H1 (cell line): ENCODE data around the gene SLC43A3. TPM values are rescaled to one million over a fixed set of nuclear protein-coding genes. Genes with fewer than 3 reads are reported as not detected.

Source experiments
- CTCF ChIA-PET: fragments of 300-600 bp; sonication (Branson Sonifier 250); formaldehyde crosslinking; loops from one replicate; lab custom pipeline; 2021; ENCODE audit not compliant: partially characterized antibody; lab: Charles Lee
- POLR2A ChIA-PET: fragments of 300-600 bp; sonication (Branson Sonifier 250); formaldehyde crosslinking; loops from one replicate; lab custom pipeline; 2021; ENCODE audit warnings: inconsistent platforms; ENCODE audit not compliant: partially characterized antibody; lab: Charles Lee
- DNase-seq, 2 experiments: peaks; one replicate each; pipeline versions ENCODE4 v3.0.0 to v3.0.0-alpha.2; 2010 to 2022; ENCODE audit warnings: low spot score in 2 of 2, low read depth in 1 of 2, mixed read lengths in 1 of 2
- FAIRE-seq: peaks from 2 replicates; lab custom pipeline; 2011; peaks lifted over from hg19 to GRCh38; lab: Jason Lieb, UNC
- H2AFZ ChIP-seq: 2 replicates; pipeline ENCODE4 v1.8.1; 2012; ENCODE audit warnings: low read length, inconsistent platforms
- H2AK5ac ChIP-seq: 2 replicates; pipeline ENCODE4 v1.6.1; 2013; ENCODE audit warnings: low read depth, low read length
- H2BK120ac ChIP-seq: replicated peaks from 2 replicates; pipeline ENCODE3; 2013; ENCODE audit warnings: low read depth, low read length, inconsistent platforms
- H2BK12ac ChIP-seq: 2 replicates; pipeline ENCODE4 v1.6.1; 2013; ENCODE audit warnings: low read depth, low read length
- H2BK15ac ChIP-seq: 2 replicates; pipeline ENCODE4 v1.6.1; 2013; ENCODE audit warnings: low read length
- H2BK20ac ChIP-seq: 2 replicates; pipeline ENCODE4 v1.6.1; 2013; ENCODE audit warnings: low read length
- H2BK5ac ChIP-seq: 2 replicates; pipeline ENCODE4 v1.6.1; 2013; ENCODE audit warnings: low read depth, low read length
- H3K14ac ChIP-seq: 2 replicates; pipeline ENCODE4 v1.6.1; 2013; ENCODE audit warnings: inconsistent platforms; ENCODE audit not compliant: insufficient read length
- H3K18ac ChIP-seq: 2 replicates; pipeline ENCODE4 v1.6.1; 2013; ENCODE audit warnings: low read length; ENCODE audit errors: extremely low read depth
- H3K23ac ChIP-seq: 2 replicates; pipeline ENCODE4 v1.6.1; 2013; ENCODE audit warnings: inconsistent platforms; ENCODE audit not compliant: insufficient read length
- H3K23me2 ChIP-seq: 2 replicates; pipeline ENCODE4 v1.6.1; 2013; ENCODE audit warnings: low read depth, low read length
- H3K27ac ChIP-seq: 2 replicates; pipeline ENCODE4 v1.6.1; 2011; ENCODE audit warnings: low read depth, low read length, inconsistent platforms
- H3K27me3 ChIP-seq, 4 experiments: replicated peaks in 1 of 4; 1 replicate in 1 of 4; 2 replicates in 3 of 4; pipeline versions ENCODE4 v1.6.1 to v1.8.1; 2011 to 2013; ENCODE audit warnings: low read length in 3 of 4, mild to moderate bottlenecking in 3 of 4, inconsistent platforms in 2 of 4, mixed read lengths in 2 of 4, moderate library complexity in 1 of 4; ENCODE audit not compliant: control insufficient read depth in 3 of 4, insufficient read depth in 3 of 4; ENCODE audit errors: extremely low read depth in 1 of 4
- H3K36me3 ChIP-seq, 4 experiments: 2 replicates each; pipeline versions ENCODE4 v1.6.1 to v1.8.1; 2011 to 2013; ENCODE audit warnings: mild to moderate bottlenecking in 4 of 4, low read length in 3 of 4, moderate library complexity in 2 of 4, control low read depth in 1 of 4, inconsistent platforms in 1 of 4; ENCODE audit not compliant: insufficient read depth in 4 of 4, control insufficient read depth in 2 of 4
- H3K4ac ChIP-seq: replicated peaks from 2 replicates; pipeline ENCODE3; 2013; ENCODE audit warnings: low read length, low read depth, mixed read lengths, inconsistent platforms; ENCODE audit not compliant: insufficient read length
- H3K4me1 ChIP-seq, 4 experiments: replicated peaks in 1 of 4; 1 replicate in 1 of 4; 2 replicates in 3 of 4; pipeline versions ENCODE4 v1.6.1 to v1.8.1; 2011 to 2013; ENCODE audit warnings: low read length in 3 of 4, inconsistent platforms in 2 of 4, mixed read lengths in 1 of 4; ENCODE audit not compliant: insufficient read depth in 4 of 4, control insufficient read depth in 3 of 4
- H3K4me2 ChIP-seq, 2 experiments: 2 replicates each; pipeline versions ENCODE4 v1.6.1 to v1.8.1; 2011 to 2013; ENCODE audit warnings: low read depth in 2 of 2, low read length in 2 of 2, control low read depth in 1 of 2, inconsistent platforms in 1 of 2, mild to moderate bottlenecking in 1 of 2; ENCODE audit not compliant: insufficient read depth in 1 of 2
- H3K4me3 ChIP-seq, 4 experiments: fragments of 200-600, 300-600 bp in 1 of 4; sonication (generic), shearing (Covaris generic), sonication (Bioruptor Twin) in 1 of 4; 2 replicates each; pipeline versions ENCODE4 v1.5.1 to v1.8.1; 2011 to 2016; ENCODE audit warnings: low read length in 4 of 4, low read depth in 3 of 4, control low read depth in 2 of 4, inconsistent platforms in 2 of 4, mild to moderate bottlenecking in 2 of 4, mixed read lengths in 1 of 4, moderate library complexity in 1 of 4; ENCODE audit not compliant: insufficient read depth in 2 of 4; ENCODE audit errors: extremely low read depth in 1 of 4
- H3K56ac ChIP-seq: replicated peaks from 2 replicates; pipeline ENCODE3; 2013; ENCODE audit warnings: low read depth, mild to moderate bottlenecking, mixed read lengths, low read length, inconsistent platforms; ENCODE audit not compliant: insufficient read length
- H3K79me1 ChIP-seq: 2 replicates; pipeline ENCODE4 v1.6.1; 2013; ENCODE audit warnings: low read depth, low read length, control low read depth
- H3K79me2 ChIP-seq, 2 experiments: 2 replicates each; pipeline versions ENCODE4 v1.6.1 to v1.8.1; 2012 to 2013; ENCODE audit warnings: low read length in 2 of 2, mild to moderate bottlenecking in 2 of 2, inconsistent platforms in 1 of 2; ENCODE audit not compliant: insufficient read depth in 2 of 2, control insufficient read depth in 1 of 2
- H3K9ac ChIP-seq, 4 experiments: replicated peaks in 1 of 4; 1 replicate in 1 of 4; 2 replicates in 3 of 4; pipeline versions ENCODE4 v1.6.1 to v1.8.1; 2011 to 2013; ENCODE audit warnings: low read depth in 3 of 4, low read length in 3 of 4, control low read depth in 2 of 4, mild to moderate bottlenecking in 2 of 4, moderate library complexity in 2 of 4, inconsistent platforms in 1 of 4; ENCODE audit errors: extremely low read depth in 1 of 4
- H3K9me3 ChIP-seq, 2 experiments: 2 replicates each; pipeline versions ENCODE4 v1.6.1 to v1.8.1; 2012 to 2013; ENCODE audit warnings: mild to moderate bottlenecking in 2 of 2, moderate library complexity in 2 of 2, control low read depth in 1 of 2, inconsistent platforms in 1 of 2, low read depth in 1 of 2, low read length in 1 of 2, mixed read lengths in 1 of 2; ENCODE audit not compliant: insufficient read depth in 2 of 2
- H4K20me1 ChIP-seq, 2 experiments: replicated peaks in 1 of 2; 2 replicates each; pipeline versions ENCODE3 to v1.8.1; 2011 to 2013; ENCODE audit warnings: inconsistent platforms in 2 of 2, low read length in 2 of 2, mild to moderate bottlenecking in 1 of 2; ENCODE audit not compliant: insufficient read depth in 2 of 2, control insufficient read depth in 1 of 2
- H4K5ac ChIP-seq: 2 replicates; pipeline ENCODE4 v1.6.1; 2013; ENCODE audit warnings: low read length, low read depth, mixed read lengths, inconsistent platforms; ENCODE audit not compliant: insufficient read length
- H4K8ac ChIP-seq: 2 replicates; pipeline ENCODE4 v1.8.0; 2013; ENCODE audit warnings: mild to moderate bottlenecking, moderate library complexity, low read length, inconsistent platforms; ENCODE audit not compliant: insufficient read depth; ENCODE audit errors: extremely low read depth
- H4K91ac ChIP-seq: replicated peaks from 2 replicates; pipeline ENCODE3; 2013; ENCODE audit warnings: low read length, mixed read lengths, inconsistent platforms; ENCODE audit not compliant: insufficient read length
- BCL11A ChIP-seq, 2 experiments: IDR thresholded peaks; one replicate each; pipeline ENCODE4 v1.6.1; 2011; ENCODE audit warnings: low read depth in 2 of 2, low read length in 2 of 2, mild to moderate bottlenecking in 2 of 2
- CHD1 ChIP-seq: IDR thresholded peaks from 2 replicates; pipeline ENCODE4 v1.6.1; 2012; ENCODE audit warnings: low read depth, low read length, improper control_type of control experiment
- CTBP2 ChIP-seq: IDR thresholded peaks from 2 replicates; pipeline ENCODE4 v1.7.0; 2011; ENCODE audit warnings: borderline replicate concordance, mild to moderate bottlenecking, moderate library complexity, mixed read lengths, low read length; ENCODE audit not compliant: insufficient read depth, insufficient read length
- EP300 ChIP-seq, 2 experiments: IDR thresholded peaks; 1 replicate in 1 of 2; 2 replicates in 1 of 2; pipeline ENCODE4 v1.6.1; 2011 to 2012; ENCODE audit warnings: low read depth in 2 of 2, low read length in 2 of 2, mild to moderate bottlenecking in 2 of 2, borderline replicate concordance in 1 of 2, inconsistent platforms in 1 of 2, moderate library complexity in 1 of 2
- HDAC2 ChIP-seq, 2 experiments: fragments of 300-600 bp in 1 of 2; sonication (generic) in 1 of 2; IDR thresholded peaks; 2 replicates each; pipeline ENCODE4 v1.6.1; 2011 to 2012; ENCODE audit warnings: low read depth in 2 of 2, low read length in 2 of 2, mild to moderate bottlenecking in 2 of 2, moderate library complexity in 2 of 2, borderline replicate concordance in 1 of 2, inconsistent platforms in 1 of 2
- RFX5 ChIP-seq: IDR thresholded peaks from 2 replicates; pipeline ENCODE4 v1.6.1; 2011; ENCODE audit warnings: low read depth, low read length, improper control_type of control experiment, borderline replicate concordance
- SIX5 ChIP-seq: IDR thresholded peaks from 2 replicates; pipeline ENCODE4 v1.6.1; 2011; ENCODE audit warnings: mild to moderate bottlenecking, low read depth, low read length
- SP4 ChIP-seq: IDR thresholded peaks from 2 replicates; pipeline ENCODE4 v1.6.1; 2012; ENCODE audit warnings: low read length, inconsistent platforms
- SRF ChIP-seq: IDR thresholded peaks from 2 replicates; pipeline ENCODE4 v1.6.1; 2011; ENCODE audit warnings: mild to moderate bottlenecking, low read depth, low read length, moderate library complexity
- TEAD4 ChIP-seq: IDR thresholded peaks from 2 replicates; pipeline ENCODE4 v1.6.1; 2012; ENCODE audit warnings: low read depth, low read length, inconsistent platforms, mixed read lengths
- WGBS, 2 experiments: shearing (Covaris generic) in 1 of 2; methylation state at CpG; one replicate each; pipeline versions ENCODE4 v1.1.6 to v1.1.7; 2013 to 2015; ENCODE audit warnings: low lambda C conversion rate in 2 of 2, mixed read lengths in 2 of 2, inconsistent platforms in 1 of 2, low coverage in 1 of 2, missing lambda C conversion rate in 1 of 2; ENCODE audit not compliant: insufficient replicate concordance in 2 of 2, insufficient coverage in 1 of 2, insufficient read length in 1 of 2; ENCODE audit errors: extremely low coverage in 1 of 2, missing lambda C conversion rate in 1 of 2; 5-methylcytosine and 5-hydroxymethylcytosine counted together
- polyA plus RNA-seq, 7 experiments: library from polyadenylated mRNA; depleted of rRNA in 3 of 7; stranded (reverse) in 5 of 7; unstranded in 2 of 7; fragments of >200 nt in 5 of 7; fragments of 200-250 nt in 2 of 7; gene quantifications; 1 replicate in 5 of 7; 2 replicates in 1 of 7; 4 replicates in 1 of 7; pipeline versions ENCODE4 v1.2.1 to v1.2.3, GENCODE V29; 2011 to 2013; ENCODE audit warnings: missing spikeins in 2 of 7, mixed read lengths in 2 of 7
- total RNA-seq: library from RNA; stranded (reverse); fragmentation: NEBNext Ultra II Directional; extraction: Animal tissue kit (Norgen Biotek cat#: 25700); gene quantifications from 2 replicates; pipeline ENCODE4 v1.2.1, GENCODE V29; 2021

SLC43A3 gene
- total and polyA plus RNA-seq, 2 of the 8 experiments (the other 6 are each of a cell fraction or from before 2014, with no cell fraction given), result 31.8 to 67.8 TPM

GRCh38 chr11:57444362-57445121 lies 17.6 kb upstream of the SLC43A3 start:
- Histone ChIP-seq H4K8ac (no peak overlapping the region), H3K27ac (no peak overlapping the region), H2BK15ac (no peak overlapping the region), H3K4me3 (no peak overlapping the region), H2AK5ac (no peak overlapping the region), H3K79me2 (no peaks in the 10 kb centered on the region), H3K4me1 (no peaks in the 10 kb centered on the region), H3K79me1 (no peaks in the 10 kb centered on the region), H4K5ac (no peak overlapping the region), H2BK120ac (no peak overlapping the region), H3K4ac (no peak overlapping the region), H3K23me2 (0 out of 2 replicates have a peak, but pooled peaks cover 2% of the 10 kb centered on the region), H2BK12ac (no peak overlapping the region), H3K4me2 (no peak overlapping the region), H3K36me3 (no peaks in the 10 kb centered on the region), H4K20me1 (no peaks in the 10 kb centered on the region), H3K14ac (no peak overlapping the region), H3K27me3 (no peaks in the 10 kb centered on the region; a peak in 1 of 7 replicates), H3K56ac (no peak overlapping the region), H2BK5ac (no peak overlapping the region), H2BK20ac (no peak overlapping the region), H4K91ac (no peak overlapping the region), H2AFZ (no peak overlapping the region), H3K9me3 (no peaks in the 10 kb centered on the region), H3K23ac (no peak overlapping the region), H3K18ac (no peak overlapping the region), H3K9ac (no peak overlapping the region)
- ChIA-PET POLR2A (interaction anchor here (0.6 to 0.9 kb wide), 3 partner anchors 50 to 267 kb away, joined by 3 read pairs; no protein-coding TSS in a partner anchor), CTCF (interaction anchor here (0.7 to 12.5 kb wide), 4 partner anchors 14 to 119 kb away, joined by 4 to 97 read pairs (median 15); partner anchors contain the start of gene RTN4RL2)
- DNase-seq, result no peak
- no peak for FAIRE-seq
- WGBS, 2 experiments, result 90% methylated on average over 9 of the region's 9 CpGs; no CpG with 5 or more reads in 1 of the 2 experiments
- no peak for TF ChIP-seq EP300 (IDR thresholded peaks at IDR 0.05; ENCODE audit: borderline replicate concordance in 1 of 2, low read depth in 2 of 2, low read length in 2 of 2)
- TF ChIP-seq TEAD4, result no peak
- no peak for TF ChIP-seq CTBP2
- TF ChIP-seq CHD1, result no peak
- TF ChIP-seq BCL11A (IDR thresholded peaks at IDR 0.05; ENCODE audit: low read depth in 2 of 2, low read length in 2 of 2), result no peak
- TF ChIP-seq HDAC2 (IDR thresholded peaks at IDR 0.05; ENCODE audit: borderline replicate concordance in 1 of 2, low read depth in 2 of 2, low read length in 2 of 2), result no peak
- no peak for TF ChIP-seq SIX5
- TF ChIP-seq SRF, result no peak
- TF ChIP-seq RFX5, result no peak
- TF ChIP-seq SP4, result no peak
